HepG2 (cell line): ENCODE data around the gene MTHFD1L. TPM values are rescaled to one million over a fixed set of nuclear protein-coding genes. Genes with fewer than 3 reads are reported as not detected.
A peak's percentile ranks its signal among the peaks of the same experiment; 100 is the strongest.

Experiments used
- CERS6 ChIP-seq: sonication (generic); formaldehyde crosslinking; IDR thresholded peaks from 2 replicates; pipeline ENCODE4 v1.5.0; 2020; ENCODE audit warnings: missing genetic modification reagents
- PTBP1 ChIP-seq: fragments of 200-400 bp; formaldehyde crosslinking; IDR thresholded peaks from 2 replicates; pipeline ENCODE4 v1.6.1; 2018; ENCODE audit warnings: low read length, low read depth; ENCODE audit not compliant: poor library complexity, severe bottlenecking
- YEATS4 ChIP-seq: sonication (generic); formaldehyde crosslinking; IDR thresholded peaks from 2 replicates; pipeline ENCODE4 v1.4.0; 2020; ENCODE audit warnings: missing genetic modification reagents, borderline replicate concordance
- ZNF337 ChIP-seq: sonication (generic); formaldehyde crosslinking; IDR thresholded peaks from 2 replicates; pipeline ENCODE4 v1.5.1; 2020; ENCODE audit warnings: missing genetic modification reagents, low read depth, mild to moderate bottlenecking, borderline replicate concordance
- ZNF576 ChIP-seq: sonication (generic); formaldehyde crosslinking; IDR thresholded peaks from 2 replicates; pipeline ENCODE4 v1.4.0; 2020; ENCODE audit warnings: mild to moderate bottlenecking, missing genetic modification reagents
- polyA plus RNA-seq, 8 experiments: library from polyadenylated mRNA; depleted of rRNA in 3 of 8; stranded (reverse) in 7 of 8; unstranded in 1 of 8; fragments of >200 nt; fragmentation: Illumina TruSeq in 4 of 8; extraction: Trizol in 4 of 8; gene quantifications; 2 replicates each; pipeline versions ENCODE4 v1.2.1 to v1.2.3, GENCODE V29; 2011 to 2016; ENCODE audit warnings: low read depth in 4 of 8, missing spikeins in 1 of 8, mixed read lengths in 1 of 8; ENCODE audit not compliant: insufficient read depth in 1 of 8
- total RNA-seq, 5 experiments: library from RNA; depleted of rRNA; stranded (reverse); fragments of >200 nt; fragmentation: Illumina TruSeq; extraction: Trizol; gene quantifications; 2 replicates each; pipeline ENCODE4 v1.2.3, GENCODE V29; 2016; ENCODE audit warnings: low read depth in 1 of 5
- TF ChIP-seq, protein P1 (sequence below): IDR thresholded peaks from 2 replicates; pipeline ENCODE4 v1.4.0; 2020; ENCODE audit warnings: mild to moderate bottlenecking, missing genetic modification reagents
- TF ChIP-seq, protein P2 (sequence below): sonication (generic); formaldehyde crosslinking; IDR thresholded peaks from 2 replicates; pipeline ENCODE4 v1.5.0; 2020; ENCODE audit warnings: mild to moderate bottlenecking, missing genetic modification reagents
- TF ChIP-seq, protein P3 (sequence below): sonication (generic); formaldehyde crosslinking; IDR thresholded peaks from 2 replicates; pipeline ENCODE4 v1.4.0; 2020; ENCODE audit warnings: missing genetic modification reagents, borderline replicate concordance
- TF ChIP-seq, protein P4 (sequence below): sonication (generic); formaldehyde crosslinking; IDR thresholded peaks from 2 replicates; pipeline ENCODE4 v1.4.0; 2020; ENCODE audit warnings: missing genetic modification reagents, mild to moderate bottlenecking, borderline replicate concordance

MTHFD1L gene
- total and polyA plus RNA-seq, 2 of the 13 experiments (the other 11 are each of a cell fraction or from before 2014, with no cell fraction given), result 24.0 to 39.6 TPM

GRCh38 chr6:151012321-151013294 lies 147.1 kb downstream of the MTHFD1L start (continued):
- TF ChIP-seq, protein P1, sequence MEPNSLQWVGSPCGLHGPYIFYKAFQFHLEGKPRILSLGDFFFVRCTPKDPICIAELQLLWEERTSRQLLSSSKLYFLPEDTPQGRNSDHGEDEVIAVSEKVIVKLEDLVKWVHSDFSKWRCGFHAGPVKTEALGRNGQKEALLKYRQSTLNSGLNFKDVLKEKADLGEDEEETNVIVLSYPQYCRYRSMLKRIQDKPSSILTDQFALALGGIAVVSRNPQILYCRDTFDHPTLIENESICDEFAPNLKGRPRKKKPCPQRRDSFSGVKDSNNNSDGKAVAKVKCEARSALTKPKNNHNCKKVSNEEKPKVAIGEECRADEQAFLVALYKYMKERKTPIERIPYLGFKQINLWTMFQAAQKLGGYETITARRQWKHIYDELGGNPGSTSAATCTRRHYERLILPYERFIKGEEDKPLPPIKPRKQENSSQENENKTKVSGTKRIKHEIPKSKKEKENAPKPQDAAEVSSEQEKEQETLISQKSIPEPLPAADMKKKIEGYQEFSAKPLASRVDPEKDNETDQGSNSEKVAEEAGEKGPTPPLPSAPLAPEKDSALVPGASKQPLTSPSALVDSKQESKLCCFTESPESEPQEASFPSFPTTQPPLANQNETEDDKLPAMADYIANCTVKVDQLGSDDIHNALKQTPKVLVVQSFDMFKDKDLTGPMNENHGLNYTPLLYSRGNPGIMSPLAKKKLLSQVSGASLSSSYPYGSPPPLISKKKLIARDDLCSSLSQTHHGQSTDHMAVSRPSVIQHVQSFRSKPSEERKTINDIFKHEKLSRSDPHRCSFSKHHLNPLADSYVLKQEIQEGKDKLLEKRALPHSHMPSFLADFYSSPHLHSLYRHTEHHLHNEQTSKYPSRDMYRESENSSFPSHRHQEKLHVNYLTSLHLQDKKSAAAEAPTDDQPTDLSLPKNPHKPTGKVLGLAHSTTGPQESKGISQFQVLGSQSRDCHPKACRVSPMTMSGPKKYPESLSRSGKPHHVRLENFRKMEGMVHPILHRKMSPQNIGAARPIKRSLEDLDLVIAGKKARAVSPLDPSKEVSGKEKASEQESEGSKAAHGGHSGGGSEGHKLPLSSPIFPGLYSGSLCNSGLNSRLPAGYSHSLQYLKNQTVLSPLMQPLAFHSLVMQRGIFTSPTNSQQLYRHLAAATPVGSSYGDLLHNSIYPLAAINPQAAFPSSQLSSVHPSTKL, result peak; percentile 77
- TF ChIP-seq CERS6 (CRISPR knock-in tag) (no peak), ZNF337 (CRISPR knock-in tag) (no peak), YEATS4 (CRISPR knock-in tag) (no peak), ZNF576 (no peak), PTBP1 (no peak)
- TF ChIP-seq, protein P2, sequence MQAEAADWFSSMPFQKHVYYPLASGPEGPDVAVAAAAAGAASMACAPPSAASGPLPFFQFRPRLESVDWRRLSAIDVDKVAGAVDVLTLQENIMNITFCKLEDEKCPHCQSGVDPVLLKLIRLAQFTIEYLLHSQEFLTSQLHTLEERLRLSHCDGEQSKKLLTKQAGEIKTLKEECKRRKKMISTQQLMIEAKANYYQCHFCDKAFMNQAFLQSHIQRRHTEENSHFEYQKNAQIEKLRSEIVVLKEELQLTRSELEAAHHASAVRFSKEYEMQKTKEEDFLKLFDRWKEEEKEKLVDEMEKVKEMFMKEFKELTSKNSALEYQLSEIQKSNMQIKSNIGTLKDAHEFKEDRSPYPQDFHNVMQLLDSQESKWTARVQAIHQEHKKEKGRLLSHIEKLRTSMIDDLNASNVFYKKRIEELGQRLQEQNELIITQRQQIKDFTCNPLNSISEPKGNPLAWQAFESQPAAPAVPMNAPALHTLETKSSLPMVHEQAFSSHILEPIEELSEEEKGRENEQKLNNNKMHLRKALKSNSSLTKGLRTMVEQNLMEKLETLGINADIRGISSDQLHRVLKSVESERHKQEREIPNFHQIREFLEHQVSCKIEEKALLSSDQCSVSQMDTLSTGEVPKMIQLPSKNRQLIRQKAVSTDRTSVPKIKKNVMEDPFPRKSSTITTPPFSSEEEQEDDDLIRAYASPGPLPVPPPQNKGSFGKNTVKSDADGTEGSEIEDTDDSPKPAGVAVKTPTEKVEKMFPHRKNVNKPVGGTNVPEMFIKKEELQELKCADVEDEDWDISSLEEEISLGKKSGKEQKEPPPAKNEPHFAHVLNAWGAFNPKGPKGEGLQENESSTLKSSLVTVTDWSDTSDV, result no peak
- TF ChIP-seq, protein P3, sequence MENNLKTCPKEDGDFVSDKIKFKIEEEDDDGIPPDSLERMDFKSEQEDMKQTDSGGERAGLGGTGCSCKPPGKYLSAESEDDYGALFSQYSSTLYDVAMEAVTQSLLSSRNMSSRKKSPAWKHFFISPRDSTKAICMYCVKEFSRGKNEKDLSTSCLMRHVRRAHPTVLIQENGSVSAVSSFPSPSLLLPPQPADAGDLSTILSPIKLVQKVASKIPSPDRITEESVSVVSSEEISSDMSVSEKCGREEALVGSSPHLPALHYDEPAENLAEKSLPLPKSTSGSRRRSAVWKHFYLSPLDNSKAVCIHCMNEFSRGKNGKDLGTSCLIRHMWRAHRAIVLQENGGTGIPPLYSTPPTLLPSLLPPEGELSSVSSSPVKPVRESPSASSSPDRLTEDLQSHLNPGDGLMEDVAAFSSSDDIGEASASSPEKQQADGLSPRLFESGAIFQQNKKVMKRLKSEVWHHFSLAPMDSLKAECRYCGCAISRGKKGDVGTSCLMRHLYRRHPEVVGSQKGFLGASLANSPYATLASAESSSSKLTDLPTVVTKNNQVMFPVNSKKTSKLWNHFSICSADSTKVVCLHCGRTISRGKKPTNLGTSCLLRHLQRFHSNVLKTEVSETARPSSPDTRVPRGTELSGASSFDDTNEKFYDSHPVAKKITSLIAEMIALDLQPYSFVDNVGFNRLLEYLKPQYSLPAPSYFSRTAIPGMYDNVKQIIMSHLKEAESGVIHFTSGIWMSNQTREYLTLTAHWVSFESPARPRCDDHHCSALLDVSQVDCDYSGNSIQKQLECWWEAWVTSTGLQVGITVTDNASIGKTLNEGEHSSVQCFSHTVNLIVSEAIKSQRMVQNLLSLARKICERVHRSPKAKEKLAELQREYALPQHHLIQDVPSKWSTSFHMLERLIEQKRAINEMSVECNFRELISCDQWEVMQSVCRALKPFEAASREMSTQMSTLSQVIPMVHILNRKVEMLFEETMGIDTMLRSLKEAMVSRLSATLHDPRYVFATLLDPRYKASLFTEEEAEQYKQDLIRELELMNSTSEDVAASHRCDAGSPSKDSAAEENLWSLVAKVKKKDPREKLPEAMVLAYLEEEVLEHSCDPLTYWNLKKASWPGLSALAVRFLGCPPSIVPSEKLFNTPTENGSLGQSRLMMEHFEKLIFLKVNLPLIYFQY (CRISPR knock-in tag), result no peak
- TF ChIP-seq, protein P4, sequence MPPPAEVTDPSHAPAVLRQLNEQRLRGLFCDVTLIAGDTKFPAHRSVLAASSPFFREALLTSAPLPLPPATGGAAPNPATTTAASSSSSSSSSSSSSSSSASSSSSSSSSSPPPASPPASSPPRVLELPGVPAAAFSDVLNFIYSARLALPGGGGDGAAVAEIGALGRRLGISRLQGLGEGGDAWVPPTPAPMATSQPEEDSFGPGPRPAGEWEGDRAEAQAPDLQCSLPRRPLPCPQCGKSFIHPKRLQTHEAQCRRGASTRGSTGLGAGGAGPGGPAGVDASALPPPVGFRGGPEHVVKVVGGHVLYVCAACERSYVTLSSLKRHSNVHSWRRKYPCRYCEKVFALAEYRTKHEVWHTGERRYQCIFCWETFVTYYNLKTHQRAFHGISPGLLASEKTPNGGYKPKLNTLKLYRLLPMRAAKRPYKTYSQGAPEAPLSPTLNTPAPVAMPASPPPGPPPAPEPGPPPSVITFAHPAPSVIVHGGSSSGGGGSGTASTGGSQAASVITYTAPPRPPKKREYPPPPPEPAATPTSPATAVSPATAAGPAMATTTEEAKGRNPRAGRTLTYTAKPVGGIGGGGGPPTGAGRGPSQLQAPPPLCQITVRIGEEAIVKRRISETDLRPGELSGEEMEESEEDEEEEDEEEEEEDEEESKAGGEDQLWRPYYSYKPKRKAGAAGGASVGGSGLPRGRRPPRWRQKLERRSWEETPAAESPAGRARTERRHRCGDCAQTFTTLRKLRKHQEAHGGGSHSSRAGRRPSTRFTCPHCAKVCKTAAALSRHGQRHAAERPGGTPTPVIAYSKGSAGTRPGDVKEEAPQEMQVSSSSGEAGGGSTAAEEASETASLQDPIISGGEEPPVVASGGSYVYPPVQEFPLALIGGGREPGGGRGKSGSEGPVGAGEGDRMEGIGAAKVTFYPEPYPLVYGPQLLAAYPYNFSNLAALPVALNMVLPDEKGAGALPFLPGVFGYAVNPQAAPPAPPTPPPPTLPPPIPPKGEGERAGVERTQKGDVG (CRISPR knock-in tag), result no peak
